ENCODE results near the gene TRIM65.

The TRIM65 gene

DNA sequence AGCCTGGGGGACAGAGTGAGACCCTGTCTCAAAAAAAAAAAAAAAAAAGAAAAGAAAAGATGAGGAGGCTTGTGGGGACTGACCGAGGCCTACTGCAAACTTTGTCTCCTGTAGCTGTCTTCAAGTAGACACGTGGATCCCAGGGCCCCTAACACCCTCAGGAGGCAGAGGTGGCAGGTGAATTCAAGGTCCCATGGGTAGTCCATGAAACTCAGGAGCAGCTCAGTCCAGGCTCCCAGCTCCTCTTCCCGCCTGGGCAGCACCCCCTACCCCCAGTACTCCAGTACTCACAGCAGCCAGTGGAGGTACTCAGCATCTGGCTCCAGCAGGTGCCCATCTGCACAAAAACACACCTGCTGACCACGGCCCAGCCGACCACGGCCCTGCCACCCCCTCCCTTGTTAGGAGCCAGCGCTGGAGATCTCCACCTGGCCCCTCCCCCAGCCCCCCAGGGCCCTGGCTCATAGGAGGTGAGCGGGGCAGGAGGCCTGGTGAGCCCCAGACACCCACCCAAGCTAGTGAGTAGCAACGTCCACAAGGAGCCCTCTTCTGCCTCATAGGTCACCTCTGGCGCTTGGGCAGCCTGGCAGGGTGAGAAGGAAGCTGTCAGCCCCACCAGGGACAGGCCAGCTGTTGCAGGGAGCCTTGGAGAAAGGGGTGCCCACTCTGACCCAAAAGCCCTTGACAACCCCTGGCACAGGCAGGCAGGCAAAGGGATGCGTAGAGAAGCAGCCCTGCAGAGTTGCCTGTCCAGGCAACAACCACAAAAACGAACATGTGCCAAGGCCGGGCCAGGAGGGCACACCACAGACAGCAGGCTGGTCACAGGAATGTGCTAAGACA is 4.2 kb upstream of the TRIM65 start:
- ChIA-PET POLR2A (no interaction called here), CTCF (interaction anchor here (0.6 kb wide), 1 partner anchor 469 kb away, joined by 3 read pairs; no protein-coding TSS in a partner anchor)
- no peak overlapping the region for H3K4me3 ChIP-seq (ENCODE audit: low read depth, low read length)
- no peak for DNase-seq (ENCODE audit: low read depth, low spot score)
- TF ChIP-seq, protein P1, sequence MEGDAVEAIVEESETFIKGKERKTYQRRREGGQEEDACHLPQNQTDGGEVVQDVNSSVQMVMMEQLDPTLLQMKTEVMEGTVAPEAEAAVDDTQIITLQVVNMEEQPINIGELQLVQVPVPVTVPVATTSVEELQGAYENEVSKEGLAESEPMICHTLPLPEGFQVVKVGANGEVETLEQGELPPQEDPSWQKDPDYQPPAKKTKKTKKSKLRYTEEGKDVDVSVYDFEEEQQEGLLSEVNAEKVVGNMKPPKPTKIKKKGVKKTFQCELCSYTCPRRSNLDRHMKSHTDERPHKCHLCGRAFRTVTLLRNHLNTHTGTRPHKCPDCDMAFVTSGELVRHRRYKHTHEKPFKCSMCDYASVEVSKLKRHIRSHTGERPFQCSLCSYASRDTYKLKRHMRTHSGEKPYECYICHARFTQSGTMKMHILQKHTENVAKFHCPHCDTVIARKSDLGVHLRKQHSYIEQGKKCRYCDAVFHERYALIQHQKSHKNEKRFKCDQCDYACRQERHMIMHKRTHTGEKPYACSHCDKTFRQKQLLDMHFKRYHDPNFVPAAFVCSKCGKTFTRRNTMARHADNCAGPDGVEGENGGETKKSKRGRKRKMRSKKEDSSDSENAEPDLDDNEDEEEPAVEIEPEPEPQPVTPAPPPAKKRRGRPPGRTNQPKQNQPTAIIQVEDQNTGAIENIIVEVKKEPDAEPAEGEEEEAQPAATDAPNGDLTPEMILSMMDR (IDR thresholded peaks at IDR 0.05; ENCODE audit: insufficient read depth, low read length, missing control alignments): no peak

DNA sequence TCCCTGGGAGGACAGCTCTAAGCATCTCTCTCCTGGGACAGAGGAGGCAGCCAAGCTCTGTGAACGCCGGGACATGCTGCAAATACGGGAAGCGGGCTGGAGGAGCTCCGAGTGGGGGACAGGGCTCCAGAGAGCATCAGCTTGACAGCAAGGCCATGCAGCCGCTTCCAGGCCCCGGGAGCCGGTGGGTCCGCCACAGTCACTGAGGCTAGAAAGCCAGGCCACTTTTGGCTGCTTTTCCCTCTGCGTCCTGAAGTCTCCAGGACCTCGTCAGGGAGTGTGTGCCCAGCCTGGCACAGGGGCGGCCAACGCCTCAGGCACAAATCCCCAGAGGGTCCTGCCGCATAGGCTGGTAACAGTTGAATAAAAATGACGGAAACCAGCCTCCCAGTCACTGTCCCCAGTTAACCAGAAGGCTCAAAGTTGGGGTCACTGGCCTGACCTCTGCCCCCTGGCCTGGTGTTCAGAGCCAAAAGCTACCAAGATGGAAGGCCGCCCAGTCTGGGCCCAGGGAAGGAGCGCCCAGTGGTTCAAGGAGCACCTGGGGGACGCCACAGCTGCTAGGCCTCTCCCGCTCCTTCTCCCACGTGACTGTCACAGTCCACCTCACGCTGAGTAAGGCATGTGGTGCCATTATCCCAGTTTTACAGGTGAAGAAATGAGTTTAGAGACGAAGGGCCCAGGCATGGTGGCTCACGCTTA is 3.2 kb upstream of the TRIM65 start:
- POLR2A ChIA-PET: interaction anchor here (1.2 kb wide), 1 partner anchor 120 kb away, joined by 3 read pairs; no protein-coding TSS in a partner anchor
- H3K4me3 ChIP-seq (ENCODE audit: low read depth, low read length): no peak overlapping the region
- TF ChIP-seq, protein P1 (IDR thresholded peaks at IDR 0.05; ENCODE audit: insufficient read depth, low read length, missing control alignments): no peak
- DNase-seq (ENCODE audit: low read depth, low spot score): no peak
- CTCF ChIA-PET: interaction anchor here (0.9 to 1.1 kb wide), 3 partner anchors 10 to 380 kb away, joined by 3 read pairs; no protein-coding TSS in a partner anchor

DNA sequence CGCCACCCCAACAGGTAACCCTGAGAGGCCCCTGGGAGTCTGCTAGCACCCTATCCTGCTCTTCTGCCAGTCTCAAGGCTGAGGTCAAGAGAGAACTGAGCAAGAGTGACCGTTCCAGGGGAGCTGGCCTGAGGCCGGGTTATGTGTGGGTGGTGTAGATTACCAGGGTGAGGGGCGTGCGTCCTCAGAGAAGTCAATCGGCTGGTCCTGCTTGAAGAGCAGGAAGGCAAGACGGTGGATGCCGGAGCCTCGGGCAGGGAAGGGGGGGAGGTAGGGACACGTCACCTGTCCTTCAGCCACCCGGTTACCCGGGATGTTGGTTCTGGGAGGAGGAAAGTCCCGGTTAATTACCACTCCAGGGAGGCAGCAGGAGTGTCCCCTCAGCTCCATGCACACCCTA is 2.6 kb upstream of the TRIM65 start:
- no peak overlapping the region for H3K4me3 ChIP-seq (ENCODE audit: low read depth, low read length)
- ChIA-PET POLR2A (interaction anchor here (1.2 kb wide), 1 partner anchor 119 kb away, joined by 3 read pairs; no protein-coding TSS in a partner anchor), CTCF (interaction anchor here (0.9 to 1.9 kb wide), 5 partner anchors 11 to 380 kb away, joined by 3 to 5 read pairs (median 3); no protein-coding TSS in a partner anchor)
- TF ChIP-seq, protein P1 (IDR thresholded peaks at IDR 0.05; ENCODE audit: insufficient read depth, low read length, missing control alignments): no peak
- DNase-seq (ENCODE audit: low read depth, low spot score): no peak

DNA sequence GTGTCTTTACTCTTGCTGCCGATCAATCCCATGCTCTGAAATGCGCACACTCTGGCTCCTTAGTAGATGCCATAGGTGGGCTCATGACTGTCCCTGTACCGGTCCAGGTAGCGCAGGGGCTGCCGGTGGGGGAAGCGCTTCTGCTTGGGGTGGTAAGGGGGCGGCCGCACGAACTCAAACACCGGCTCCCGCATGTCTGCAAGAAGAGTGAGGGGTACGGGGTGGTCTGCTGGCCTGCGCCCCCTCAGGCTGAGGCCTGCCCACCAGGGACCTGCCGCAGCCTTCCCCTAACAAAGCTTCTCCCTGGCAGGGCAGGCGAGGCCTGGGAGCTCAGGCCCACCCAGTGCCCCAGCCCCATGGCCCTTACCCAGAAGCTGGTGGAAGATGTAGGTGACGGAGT is 2.0 kb upstream of the TRIM65 start:
- no peak for DNase-seq (ENCODE audit: low read depth, low spot score)
- ChIA-PET CTCF (interaction anchor here (0.8 to 4.3 kb wide), 5 partner anchors 11 to 116 kb away, joined by 3 to 28 read pairs (median 4); partner anchors contain the start of gene TRIM47), POLR2A (interaction anchor here (1.2 kb wide), 1 partner anchor 118 kb away, joined by 3 read pairs; no protein-coding TSS in a partner anchor)
- TF ChIP-seq, protein P1 (IDR thresholded peaks at IDR 0.05; ENCODE audit: insufficient read depth, low read length, missing control alignments): no peak
- no peak overlapping the region for H3K4me3 ChIP-seq (ENCODE audit: low read depth, low read length)

DNA sequence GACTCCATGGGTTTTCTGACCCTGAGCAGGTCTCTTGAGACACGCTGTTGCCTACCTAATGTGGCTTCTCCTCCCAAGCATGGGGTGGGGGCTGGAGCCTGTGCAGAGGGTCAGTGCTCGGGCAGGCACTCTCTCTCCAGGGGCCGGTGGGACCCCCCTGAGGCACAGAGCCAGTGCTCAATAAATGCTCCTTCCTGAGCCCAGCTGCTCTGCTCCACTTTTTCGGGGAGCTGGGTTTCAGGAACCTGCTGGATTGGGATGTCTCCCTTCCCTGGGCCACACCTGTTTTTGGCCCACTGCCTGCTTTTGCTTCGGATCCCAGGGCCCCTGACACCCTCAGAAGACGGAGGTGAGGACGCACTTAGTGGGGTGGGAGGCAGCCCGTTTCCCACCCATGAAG is 1.3 kb upstream of the TRIM65 start:
- POLR2A ChIA-PET: interaction anchor here (2.9 kb wide), 1 partner anchor 15 kb away, joined by 8 read pairs; no protein-coding TSS in a partner anchor
- TF ChIP-seq, protein P1 (IDR thresholded peaks at IDR 0.05; ENCODE audit: insufficient read depth, low read length, missing control alignments): no peak
- CTCF ChIA-PET: interaction anchor here (0.8 to 4.3 kb wide), 7 partner anchors 12 to 133 kb away, joined by 3 to 28 read pairs (median 5); partner anchors contain the start of genes GALK1 and TRIM47
- no peak for DNase-seq (ENCODE audit: low read depth, low spot score)
- H3K4me3 ChIP-seq (ENCODE audit: low read depth, low read length): no peak overlapping the region
